AG08396 (cell line): ENCODE measurements around the gene EIF1.
"Not testable (repeated sequence)": the region's sequence is repeated elsewhere in the genome, so short reads cannot be mapped to it uniquely, and the experiment has no call there.

Experiments used
- DNase-seq: peaks from one replicate; pipeline ENCODE4 v3.0.0; 2012; ENCODE audit warnings: low spot score, mixed read lengths

The EIF1 gene

GRCh38 chr17:41678907-41679739 lies 9.6 kb upstream of the EIF1 start:
- DNase-seq = no peak

- DNase-seq = no peak
These were observed 8.8 kb upstream of the EIF1 start for GRCh38 chr17:41679740-41680425.

GRCh38 chr17:41680426-41681040 lies 8.2 kb upstream of the EIF1 start:
- no peak for DNase-seq

DNA sequence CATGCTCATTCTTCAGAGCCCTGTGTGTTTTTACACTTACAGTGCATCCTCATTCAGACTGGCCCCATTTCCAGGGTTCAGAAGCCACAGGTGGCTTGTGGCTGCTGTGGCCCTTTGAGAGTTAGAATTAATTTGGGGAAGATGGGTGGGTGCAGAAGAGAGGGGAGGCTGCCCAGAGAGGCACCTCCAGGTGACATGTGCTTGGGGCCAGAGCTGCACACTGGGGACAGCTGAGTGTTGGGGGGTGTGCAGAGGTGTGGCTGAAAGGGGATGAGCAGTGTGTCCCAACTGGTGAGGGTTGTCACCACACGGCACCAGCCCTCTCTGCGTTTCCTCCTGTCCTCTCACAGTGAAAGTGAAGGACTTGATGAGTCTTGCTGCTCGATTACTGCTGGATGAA lies 6.9 kb upstream of the EIF1 start:
- DNase-seq = no peak

GRCh38 chr17:41682631-41683030 lies 6.1 kb upstream of the EIF1 start:
- DNase-seq = no peak

- no peak for DNase-seq
These were observed 5.2 kb upstream of the EIF1 start for GRCh38 chr17:41683441-41684007.

- DNase-seq = no peak
These were observed 4.7 kb upstream of the EIF1 start for GRCh38 chr17:41684035-41684434.

- DNase-seq = not testable (repeated sequence)
These were observed 2.9 kb upstream of the EIF1 start for GRCh38 chr17:41685753-41686152.

- no peak for DNase-seq
These were observed 2.4 kb upstream of the EIF1 start for GRCh38 chr17:41686281-41686680.

GRCh38 chr17:41687828-41688640 lies 651 bp upstream of the EIF1 start:
- DNase-seq = no peak

GRCh38 chr17:41689497-41690299 lies 1.0 kb downstream of the EIF1 start:
- no peak for DNase-seq

DNA sequence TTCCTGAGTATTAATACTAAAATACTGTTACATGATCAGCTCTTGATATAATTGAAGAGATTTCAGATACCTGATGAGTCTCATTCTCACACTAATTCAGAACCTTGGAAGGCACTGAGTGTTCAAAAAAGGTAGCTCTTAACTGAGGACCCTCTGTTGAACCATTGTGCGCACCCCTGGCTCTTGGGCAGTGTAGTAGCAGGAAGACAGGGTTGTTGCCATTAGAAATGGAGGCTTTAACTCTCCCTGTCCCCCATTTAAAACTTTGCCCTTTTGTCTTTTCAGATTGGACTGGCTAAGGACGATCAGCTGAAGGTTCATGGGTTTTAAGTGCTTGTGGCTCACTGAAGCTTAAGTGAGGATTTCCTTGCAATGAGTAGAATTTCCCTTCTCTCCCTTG lies 1.8 kb downstream of the EIF1 start:
- DNase-seq = no peak

DNA sequence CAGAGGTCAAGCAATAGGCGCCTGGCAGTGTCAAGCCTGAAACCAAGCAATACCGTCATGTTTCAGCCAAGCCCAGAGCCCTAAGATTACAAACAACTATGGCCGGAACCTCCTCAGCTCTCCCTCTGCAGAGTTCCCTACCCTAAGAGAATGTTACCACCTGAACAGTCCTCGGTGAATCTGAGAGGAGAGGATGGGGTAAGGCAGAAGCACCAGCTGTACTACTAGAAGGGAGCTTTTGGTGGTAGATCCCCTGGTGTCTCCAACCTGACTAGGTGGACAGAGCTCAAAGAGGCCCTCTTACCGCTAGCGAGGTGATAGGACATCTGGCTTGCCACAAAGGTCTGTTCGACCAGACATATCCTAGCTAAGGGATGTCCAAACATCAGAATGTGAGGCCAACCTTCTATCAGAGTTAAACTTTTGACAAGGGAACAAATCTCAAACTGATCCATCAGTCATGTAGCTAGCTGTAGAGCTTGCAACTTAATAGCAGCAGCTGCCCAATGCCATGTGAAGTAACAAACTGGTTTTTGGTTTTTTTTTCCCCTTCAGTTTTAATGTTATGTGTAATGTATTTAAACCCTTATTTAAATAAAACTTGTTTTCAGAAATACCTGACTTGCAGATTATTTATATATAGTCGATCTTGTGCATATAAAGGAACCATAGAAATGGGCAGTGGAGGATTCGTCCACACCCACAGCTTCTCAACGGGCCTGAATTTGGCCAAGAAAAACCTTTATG lies 2.5 kb downstream of the EIF1 start:
- DNase-seq = no peak

DNA sequence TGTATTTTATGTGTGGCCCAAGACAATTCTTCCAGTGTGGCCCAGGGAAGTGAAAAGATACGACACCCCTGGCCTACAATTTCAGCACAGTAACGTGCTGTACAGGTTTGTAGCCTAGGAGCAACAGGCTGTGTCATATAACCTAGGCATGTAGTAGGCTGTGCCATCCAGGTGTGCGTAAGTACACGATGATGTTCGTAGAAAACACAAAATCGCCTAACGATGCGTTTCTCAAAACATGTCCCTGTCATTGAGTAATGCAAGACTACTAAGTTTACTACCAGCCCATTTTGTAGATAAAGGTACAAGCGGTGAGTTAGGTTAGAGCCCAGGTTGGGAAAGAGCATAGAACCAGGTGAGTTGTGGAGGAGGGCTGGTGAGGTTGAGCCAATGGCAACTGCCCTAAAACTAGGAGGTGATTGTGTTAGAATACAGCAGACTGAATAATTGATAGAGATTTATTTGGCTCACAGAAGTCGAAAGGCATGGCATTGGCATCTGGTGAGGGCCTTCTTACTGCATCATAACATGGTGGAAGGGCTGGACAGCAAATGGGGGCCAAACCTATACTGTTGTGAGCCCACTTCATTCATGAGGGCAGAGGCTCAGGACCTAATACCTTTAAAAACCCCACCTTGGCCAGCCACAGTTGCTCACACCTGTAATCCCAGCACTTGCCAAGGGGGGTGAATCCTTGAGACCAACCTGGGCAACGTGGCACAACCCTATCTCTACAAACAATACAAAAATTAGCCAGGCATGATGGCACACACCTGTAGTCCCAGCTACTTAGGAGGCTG lies 4.2 kb downstream of the EIF1 start:
- DNase-seq = no peak

DNA sequence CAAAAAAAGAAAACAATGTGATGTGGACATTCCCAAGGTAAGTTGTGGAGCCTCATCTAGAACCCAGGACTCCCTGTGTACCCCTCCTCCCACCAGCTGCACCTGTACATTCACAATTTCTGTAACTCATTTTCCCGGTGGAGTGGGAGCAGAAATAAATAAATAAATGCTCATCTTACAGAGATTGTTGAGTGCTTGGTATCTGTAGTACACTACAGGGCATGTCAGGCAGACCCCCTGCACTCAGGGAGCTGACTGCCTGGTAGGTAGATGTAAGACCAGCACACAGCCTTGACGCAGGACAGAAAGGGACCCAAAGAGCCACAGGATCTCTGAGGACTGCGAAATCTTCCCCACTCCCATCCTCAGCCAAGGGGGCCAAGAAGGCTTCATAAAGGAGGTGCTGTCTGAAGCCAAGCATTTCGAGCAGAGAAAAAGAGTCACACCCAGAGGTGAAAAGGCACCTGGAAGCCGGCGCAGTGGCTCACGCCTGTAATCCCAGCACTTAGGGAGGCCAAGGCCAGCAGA lies 6.5 kb downstream of the EIF1 start:
- no peak for DNase-seq

DNA sequence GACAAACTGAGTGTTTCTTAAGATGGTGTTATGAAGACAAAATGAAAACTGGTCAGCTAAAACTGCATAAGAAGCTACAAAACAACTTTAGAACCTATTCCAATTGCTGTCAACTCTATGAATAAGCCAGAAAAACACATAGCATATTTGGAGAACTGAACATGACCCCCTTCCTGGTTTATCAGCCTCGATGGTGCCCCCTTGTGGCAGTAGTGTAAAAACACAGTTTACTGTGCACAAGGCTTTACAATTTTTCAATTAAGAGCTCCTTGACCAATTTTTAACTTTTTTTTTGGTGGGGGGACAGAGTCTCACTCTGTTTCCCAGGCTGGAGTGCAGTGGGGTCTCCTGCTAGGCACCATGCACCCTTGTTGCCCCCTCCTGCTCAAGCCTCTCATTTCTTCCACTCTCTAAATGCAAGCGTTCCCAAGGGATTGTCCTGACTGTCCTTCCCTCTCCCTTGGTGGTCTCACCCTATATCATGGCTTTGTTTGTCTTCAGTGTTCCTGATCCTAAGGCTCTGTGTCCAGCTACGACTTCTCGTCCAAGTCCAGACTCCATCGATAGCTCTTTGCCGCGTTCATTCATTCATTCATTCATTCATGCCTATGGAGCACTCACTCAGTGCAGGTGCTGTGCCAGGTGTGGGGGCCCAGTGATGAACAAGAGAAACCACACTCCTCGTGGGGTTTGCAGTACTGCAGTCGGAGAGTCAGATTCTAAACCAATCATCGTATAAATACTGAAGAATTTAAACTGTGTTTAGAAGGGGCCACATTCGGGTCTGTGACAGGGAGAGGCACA lies 7.5 kb downstream of the EIF1 start:
- peak; percentile 76 for DNase-seq

DNA sequence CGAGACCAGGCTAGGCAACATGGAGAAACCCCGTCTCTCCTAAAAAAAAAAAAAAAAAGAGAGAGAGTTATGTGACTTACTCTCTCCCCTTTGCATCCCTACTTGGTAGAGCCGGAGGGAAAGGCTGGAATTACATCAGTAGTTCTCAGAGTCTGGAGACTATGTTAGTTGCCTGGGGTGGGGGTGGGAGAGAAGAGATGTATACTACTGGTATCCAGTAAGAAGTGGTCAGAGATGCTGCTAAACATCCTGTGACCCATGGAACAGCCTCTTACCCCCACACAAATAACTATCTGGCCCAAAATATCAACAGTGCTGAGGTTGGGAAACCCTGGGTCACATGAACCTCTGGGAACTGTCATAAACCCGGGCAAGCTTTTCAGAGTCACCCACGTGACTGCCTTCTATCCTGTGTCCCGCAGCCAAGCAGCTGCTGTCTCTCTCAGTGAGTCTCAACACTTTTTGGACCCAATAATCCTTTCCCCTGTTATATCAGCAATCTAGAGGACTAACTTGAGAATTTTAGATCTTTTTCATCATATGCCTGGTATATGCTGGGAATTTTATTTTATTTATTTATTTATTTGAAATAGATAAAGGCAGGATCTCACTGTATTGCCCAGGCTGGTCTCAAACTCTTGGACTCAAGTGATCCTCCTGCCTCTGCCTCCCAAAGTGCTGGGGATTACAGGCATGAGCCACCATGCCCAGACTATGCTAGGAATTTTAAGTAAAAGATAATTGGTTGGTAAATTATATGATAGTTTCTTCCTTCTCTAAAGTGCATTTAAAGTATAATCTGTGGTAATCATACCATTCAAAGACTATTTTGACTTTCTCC lies 8.7 kb downstream of the EIF1 start:
- DNase-seq = peak; percentile 73
